ENCODE measurements around the gene UBE2S.
A peak's percentile ranks its signal among the peaks of the same experiment; 100 is the strongest.

Gene UBE2S

GRCh38 chr19:55382013-55382412 is 25.6 kb downstream of the UBE2S start:
- no peak for DNase-seq

- DNase-seq = peak; percentile 28
Observed at GRCh38 chr19:55379174-55379573, 28.4 kb downstream of the UBE2S start.

GRCh38 chr19:55377356-55378131 is 30.0 kb downstream of the UBE2S start:
- DNase-seq = peak; percentile 69

DNA sequence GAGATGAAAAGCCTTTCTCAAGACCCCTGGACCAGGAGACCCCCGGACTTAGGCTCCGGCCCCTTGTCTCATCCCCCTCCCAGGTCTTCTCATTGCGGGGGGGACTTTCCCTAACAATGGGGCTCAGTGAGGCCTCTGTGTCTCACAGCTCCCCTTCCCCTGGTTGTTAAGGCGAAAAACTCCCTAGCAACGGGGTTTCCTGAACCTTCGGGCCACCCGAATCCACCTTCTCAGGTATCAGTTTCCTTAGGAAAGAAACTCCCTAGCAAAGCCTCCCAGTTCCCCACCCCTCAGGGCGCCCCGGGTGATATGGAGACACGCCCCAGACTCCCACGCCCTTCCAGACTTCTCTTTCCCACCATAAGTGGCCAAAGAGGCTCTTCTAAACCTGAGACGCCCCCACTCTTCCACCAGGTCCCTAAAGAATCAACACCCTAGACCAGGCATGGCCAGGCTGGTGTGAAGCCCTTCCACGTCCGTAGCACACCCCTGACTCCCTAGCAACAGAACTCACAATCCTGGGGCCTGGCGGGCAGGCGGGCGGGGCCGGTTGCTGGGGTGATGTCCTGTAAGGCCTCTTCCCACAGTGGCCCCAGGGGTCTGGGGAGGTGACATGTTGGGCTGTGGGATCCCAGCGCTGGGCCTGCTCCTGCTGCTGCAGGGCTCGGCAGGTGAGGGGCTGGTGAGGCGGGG is 31.2 kb downstream of the UBE2S start, which contains the start of gene TMEM190:
Gene TMEM190 (plus strand): TSS at position 586 of the 693 bp plus-strand sequence. CDS start 28 bp downstream, at position 614.
- peak; percentile 66 for DNase-seq

GRCh38 chr19:55373993-55374757 is 33.4 kb downstream of the UBE2S start:
- peak; percentile 37 for DNase-seq

- no peak for DNase-seq
Observed at GRCh38 chr19:55373306-55373992, 34.1 kb downstream of the UBE2S start.

- DNase-seq = no peak
Observed at GRCh38 chr19:55372316-55373081, 35.1 kb downstream of the UBE2S start.

DNA sequence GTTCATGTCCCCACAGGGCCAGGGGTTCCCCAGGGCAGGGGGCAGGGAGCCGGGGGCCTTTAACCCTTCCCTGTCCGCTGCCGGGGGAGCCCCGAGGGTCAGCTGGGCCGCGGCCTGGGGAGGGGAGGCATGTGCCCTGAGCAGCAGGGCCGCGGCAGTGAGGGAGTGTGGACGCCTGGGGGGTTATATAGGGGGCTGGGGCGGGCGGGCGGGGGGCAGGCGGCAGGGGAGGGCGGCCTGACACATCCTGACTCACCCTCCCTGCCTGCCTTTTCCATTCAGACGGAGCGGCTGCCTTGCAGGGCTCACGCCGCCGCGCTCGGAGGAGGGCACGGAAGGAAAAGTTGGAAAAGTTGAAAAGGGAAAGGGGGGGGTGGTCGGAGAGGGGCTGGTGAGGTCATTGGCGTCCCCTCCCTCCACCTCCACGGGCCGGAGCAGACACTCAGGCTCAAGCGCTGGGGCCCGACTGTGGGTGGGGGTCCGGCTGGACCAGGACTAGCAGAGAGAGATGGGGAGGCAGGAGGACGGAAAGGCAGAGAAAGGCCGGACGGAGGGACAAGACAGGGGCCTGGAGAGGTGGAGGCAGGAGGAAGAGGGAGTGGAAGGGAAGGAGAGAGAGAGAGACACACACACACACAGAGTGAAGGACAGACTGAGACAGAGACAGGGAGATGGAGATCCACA is 37.1 kb downstream of the UBE2S start, which contains the start of gene IL11:
Gene IL11 (minus strand): TSS at position 159 of the 684 bp plus-strand sequence. CDS start 153 bp downstream, at position 6.
- DNase-seq = no peak

GRCh38 chr19:55369653-55370304 is 37.8 kb downstream of the UBE2S start:
- peak; percentile 81 for DNase-seq

DNA sequence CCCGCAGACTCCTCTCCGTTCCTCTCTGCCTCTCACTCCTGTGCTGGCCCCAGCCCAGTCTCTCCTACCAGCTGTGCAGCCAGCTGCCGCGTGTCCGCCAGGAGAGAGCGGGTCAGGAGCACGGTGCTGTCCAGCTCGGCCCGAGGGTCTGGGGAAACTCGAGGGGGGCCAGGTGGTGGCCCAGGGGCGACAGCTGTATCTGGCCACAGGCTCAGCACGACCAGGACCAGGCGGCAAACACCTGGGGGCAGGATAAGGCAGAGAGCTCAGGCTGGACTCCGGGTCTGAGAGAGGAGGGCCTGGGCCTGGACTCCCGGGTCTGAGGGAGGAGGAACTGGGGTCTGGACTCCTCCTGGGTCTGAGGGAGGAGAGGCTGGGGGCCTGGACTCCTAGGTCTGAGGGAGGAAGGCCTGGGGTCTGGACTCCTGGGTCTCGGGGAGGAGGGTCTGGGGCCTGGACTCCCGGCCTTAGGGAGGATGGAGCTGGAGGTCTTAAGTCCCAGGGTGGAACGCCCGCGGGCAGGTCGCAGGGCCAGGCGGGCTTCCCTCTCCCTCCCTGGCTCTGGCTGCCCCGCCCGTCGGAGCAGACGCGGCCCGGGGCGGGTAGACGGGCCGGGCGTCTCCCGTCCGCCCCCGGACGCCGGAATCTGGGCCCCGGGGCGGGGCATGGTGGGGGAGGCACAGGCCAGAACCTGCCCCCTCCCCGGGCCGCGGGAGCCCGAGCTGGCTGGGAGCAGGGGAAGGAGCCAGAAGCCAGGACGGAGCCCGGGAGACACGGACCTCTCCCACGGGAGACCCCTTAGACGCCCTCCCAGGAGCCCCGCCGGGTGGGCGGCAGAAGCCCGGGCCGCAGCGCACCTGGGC is 38.7 kb downstream of the UBE2S start:
- DNase-seq = peak; percentile 50

GRCh38 chr19:55368106-55368505 is 39.5 kb downstream of the UBE2S start:
- DNase-seq = no peak

DNA sequence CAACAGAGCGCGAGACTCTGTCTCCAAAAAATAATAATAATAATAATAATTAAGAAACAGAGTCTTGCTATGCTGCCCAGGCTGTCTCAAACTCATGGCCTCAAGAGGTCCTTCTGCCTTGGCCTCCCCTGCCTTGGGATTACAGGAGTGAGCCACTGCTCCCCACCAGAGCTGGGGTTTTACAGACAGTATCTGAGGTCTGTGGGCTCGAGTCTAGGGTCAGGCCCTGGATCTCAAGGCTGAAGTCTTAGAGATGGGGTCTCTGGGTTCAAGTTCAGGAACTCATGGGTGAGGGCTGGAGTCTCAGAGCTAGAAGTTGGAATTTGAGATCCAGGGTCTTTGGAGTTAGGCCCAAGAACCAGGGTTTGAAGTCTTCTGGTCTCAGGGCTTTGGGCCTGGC is 40.8 kb downstream of the UBE2S start:
- DNase-seq = no peak

DNA sequence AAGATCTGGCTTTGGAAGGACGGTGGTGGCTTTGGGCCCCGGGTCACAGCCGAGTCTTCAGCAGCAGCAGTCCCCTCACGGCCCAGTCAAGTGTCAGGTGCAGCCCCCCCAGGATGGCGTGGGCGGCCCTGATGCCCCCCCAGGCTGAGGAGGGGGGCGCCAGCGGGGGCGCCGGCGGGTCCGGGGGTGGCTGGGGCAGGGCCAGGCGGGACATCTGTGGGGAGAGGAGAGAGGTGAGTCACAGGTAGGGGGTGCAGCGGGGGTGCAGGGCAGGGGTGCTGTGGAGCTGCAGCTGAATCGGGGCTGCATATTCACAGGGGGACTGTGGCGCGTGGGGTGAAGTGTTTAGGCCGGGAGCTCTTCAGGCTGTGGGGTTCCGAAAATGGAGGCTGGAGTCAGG is 41.6 kb downstream of the UBE2S start:
- no peak for DNase-seq

DNA sequence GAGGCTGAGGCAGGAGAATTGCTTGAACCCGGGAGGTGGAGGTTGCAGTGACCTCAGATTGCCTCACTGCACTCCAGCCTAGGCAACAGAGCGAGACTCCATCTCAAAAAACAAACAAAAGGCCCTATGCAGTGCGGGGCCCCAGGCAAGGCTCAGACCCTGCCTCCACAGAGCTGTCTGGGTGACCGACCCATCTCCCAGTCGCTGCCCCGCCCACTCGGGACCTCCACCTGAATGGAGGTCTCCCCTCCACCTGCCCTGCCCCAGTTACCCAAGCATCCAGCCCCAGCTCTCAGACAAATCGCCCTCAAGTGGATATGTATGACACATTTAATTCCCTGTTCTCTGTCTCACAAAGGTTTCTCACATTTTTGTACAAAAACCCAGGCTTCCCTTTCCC is 42.3 kb downstream of the UBE2S start:
- DNase-seq = no peak

DNA sequence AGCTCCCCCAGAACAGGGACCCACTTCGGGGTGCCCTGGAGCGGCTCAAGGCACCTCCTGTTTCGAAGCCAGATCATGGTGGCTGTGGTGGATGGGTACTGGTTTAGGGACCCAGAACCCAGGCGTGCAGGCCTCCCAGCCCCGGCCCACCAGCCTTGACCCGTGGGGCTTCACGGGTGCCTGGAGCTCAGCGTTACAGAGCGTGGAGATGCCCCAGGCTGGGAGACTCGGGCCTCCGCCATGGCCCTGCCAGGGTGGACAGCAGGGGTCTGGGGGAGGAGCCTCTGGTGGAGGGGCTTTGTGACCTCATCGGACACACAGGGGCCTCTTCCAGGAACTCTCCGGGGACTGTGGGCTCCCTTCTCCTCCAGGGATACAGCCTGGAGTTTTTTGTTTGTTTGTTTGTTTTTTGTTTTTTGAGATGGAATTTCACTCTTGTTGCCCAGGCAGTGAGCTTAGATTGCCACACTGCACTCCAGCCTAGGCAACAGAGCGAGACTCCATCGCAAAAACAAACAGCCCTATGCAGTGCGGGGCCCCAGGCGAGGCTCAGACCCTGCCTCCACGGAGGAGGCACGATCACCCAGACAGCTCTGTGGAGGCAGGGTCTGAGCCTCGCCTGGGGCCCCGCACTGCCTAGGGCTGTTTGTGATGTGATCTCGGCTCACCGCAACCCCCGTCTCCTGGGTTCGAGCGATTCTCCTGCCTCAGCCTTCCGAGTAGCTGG is 44.4 kb downstream of the UBE2S start, which contains the start of gene GARIN5B:
Gene GARIN5B (minus strand): TSS at position 271 of the 727 bp plus-strand sequence. CDS start 194 bp downstream, at position 77.
- DNase-seq = no peak

DNA sequence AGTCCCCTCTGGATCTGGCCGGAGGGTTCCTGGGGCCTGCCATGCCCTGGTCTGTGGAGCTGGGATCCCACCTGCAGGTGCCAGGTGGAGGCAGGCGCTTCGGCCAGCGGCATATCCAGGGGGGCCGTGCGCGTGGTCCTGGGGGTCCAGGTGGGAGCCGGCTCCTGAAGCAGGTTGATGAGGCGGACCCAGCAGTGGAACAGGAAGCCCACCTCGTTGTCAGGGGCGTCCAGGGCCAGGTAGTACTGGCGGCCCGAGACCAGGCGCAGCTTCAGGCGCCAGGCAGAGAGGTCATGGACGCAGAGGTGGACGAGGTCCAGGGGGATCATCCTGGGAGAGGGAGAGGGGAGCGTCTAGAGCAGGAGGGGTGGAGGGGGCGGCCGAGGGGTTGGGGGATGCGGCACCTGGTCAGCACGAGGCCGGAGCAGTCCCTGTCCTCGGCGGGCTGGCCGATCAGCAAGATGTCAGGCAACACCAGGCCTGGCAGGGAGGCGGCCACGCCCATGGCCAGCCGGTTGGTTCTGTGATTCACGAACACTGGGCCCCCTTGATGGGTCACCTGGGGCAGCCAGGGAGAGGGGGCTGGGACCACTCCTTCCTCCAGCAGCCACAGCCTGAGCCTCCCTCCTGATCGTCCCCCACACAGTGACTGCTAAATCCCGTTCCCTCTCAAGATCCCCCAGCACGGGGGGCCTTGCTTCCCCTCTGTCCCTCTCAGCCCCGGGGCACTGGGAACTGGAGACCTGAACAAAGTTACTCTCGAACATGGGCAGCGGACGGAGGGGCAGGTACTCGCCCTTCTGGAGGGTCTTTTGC is 45.2 kb downstream of the UBE2S start:
- no peak for DNase-seq

DNA sequence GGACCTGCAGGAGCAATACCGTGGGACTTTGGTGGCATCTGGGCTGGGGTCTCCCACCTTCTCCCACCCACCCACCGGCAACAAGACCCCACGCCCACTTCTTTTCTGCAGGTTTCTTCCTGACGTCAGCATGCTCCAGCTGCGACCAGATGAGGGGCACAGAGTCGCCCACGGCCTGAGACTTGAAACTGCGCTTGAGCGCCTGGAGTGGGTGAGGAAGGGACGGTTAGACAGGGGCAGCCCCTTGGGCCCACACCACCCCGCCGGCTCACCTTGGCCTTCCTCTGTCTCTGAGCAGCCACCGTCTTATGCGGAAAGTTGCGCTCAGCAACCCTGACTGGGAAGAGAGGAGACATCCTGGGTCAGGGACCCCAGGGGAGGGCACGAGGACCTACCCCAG is 46.7 kb downstream of the UBE2S start:
- DNase-seq = no peak

Measured in NCI-H69 (cell line).